Neural crest cell (in vitro differentiated cells): Measurements from ENCODE around the gene NSD2. TPM values are rescaled to one million over a fixed set of nuclear protein-coding genes. Genes with fewer than 3 reads are reported as not detected.

Experiments used
- DNase-seq: peaks from one replicate; pipeline ENCODE4 v3.0.0; 2021; ENCODE audit warnings: low read depth, mixed read lengths, low spot score
- H3K27ac Mint-ChIP-seq: one replicate; pipeline ENCODE4 v1.8.0; 2021; ENCODE audit warnings: mild to moderate bottlenecking, mixed read lengths; ENCODE audit not compliant: unreplicated experiment
- H3K27me3 Mint-ChIP-seq: 2 replicates; pipeline ENCODE4 v1.8.0; 2021; ENCODE audit warnings: low read depth, mild to moderate bottlenecking, mixed read lengths
- H3K36me3 Mint-ChIP-seq: 2 replicates; pipeline ENCODE4 v1.8.0; 2021; ENCODE audit warnings: low read depth, mild to moderate bottlenecking, mixed read lengths
- H3K4me1 Mint-ChIP-seq: 2 replicates; pipeline ENCODE4 v1.8.0; 2021; ENCODE audit warnings: mixed read lengths
- H3K4me3 Mint-ChIP-seq: one replicate; pipeline ENCODE4 v1.8.0; 2021; ENCODE audit warnings: mild to moderate bottlenecking, mixed read lengths
- H3K9me3 Mint-ChIP-seq: 2 replicates; pipeline ENCODE4 v1.8.0; 2021; ENCODE audit warnings: mixed read lengths
- total RNA-seq: library from RNA; stranded (reverse); gene quantifications from 2 replicates; pipeline ENCODE4 v1.2.1, GENCODE V29; 2021
- TF ChIP-seq, protein P1 (sequence below): fragments of 200-600 bp; sonication (generic); conservative IDR thresholded peaks from 2 replicates; pipeline ENCODE4 v1.5.0; 2021; ENCODE audit warnings: antibody characterized with exemption, mild to moderate bottlenecking

NSD2 gene
- total RNA-seq, 1 donor from 2014 or later, result 274 TPM

DNA sequence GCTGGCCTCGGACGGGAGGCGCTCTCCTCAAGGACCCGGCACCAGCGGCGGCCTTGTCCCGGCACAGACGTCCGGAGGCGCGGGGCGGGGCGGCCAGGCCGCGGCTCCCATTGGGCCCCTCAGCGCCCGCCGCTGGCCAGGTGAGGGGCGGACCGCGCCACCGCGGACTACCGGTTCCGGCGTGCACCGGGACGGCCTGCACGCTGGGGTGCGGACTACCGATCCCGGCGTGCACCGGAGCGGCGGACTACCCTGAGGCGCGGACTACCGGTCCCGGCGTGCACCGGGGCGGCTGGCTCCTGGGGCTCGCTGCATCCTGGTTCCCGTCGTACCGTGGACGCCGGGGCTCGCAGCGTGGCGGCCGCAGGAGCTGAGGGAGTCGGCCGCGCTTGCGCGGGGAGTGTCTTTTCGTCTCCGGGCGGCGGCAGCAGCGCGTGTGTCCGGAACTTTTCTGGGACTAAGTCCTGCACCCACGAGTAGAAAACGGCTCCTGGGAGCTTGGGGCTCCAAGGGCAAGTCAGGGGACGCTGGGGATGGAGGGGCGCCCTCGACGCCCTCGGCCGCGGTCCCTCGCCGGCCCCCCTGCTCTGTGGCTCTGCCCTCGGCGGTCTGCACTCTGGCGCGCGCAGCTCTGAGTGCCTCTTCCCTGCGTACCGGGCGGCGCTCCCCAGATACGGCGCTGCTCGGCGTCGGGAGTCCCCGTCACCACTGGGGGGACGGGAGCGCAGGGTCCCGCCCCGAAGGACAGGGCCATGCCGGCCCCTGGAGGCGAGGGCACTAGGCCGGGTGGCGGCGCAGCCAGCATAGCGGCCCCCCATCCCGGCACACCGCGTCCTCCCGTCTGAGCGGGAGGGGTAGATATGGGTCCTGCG lies 14.9 kb upstream of the NSD2 start, which contains the start of gene LETM1:
TSS of gene LETM1 (minus strand) at position 86 of the 872 bp plus-strand sequence. CDS start 206 bp downstream, outside the sequence.
- peaks cover 2% of the 10 kb centered on the region for H3K36me3 Mint-ChIP-seq
- H3K27me3 Mint-ChIP-seq, result peaks cover 2% of the 10 kb centered on the region
- H3K4me1 Mint-ChIP-seq, result peaks cover 37% of the 10 kb centered on the region
- H3K9me3 Mint-ChIP-seq, result no peaks in the 10 kb centered on the region
- peak; percentile 88 for DNase-seq
- peak within 1 kb of the TSS; percentile 90 for H3K4me3 Mint-ChIP-seq
- no peak within 1 kb of the TSS for H3K27ac Mint-ChIP-seq
- TF ChIP-seq, protein P1, sequence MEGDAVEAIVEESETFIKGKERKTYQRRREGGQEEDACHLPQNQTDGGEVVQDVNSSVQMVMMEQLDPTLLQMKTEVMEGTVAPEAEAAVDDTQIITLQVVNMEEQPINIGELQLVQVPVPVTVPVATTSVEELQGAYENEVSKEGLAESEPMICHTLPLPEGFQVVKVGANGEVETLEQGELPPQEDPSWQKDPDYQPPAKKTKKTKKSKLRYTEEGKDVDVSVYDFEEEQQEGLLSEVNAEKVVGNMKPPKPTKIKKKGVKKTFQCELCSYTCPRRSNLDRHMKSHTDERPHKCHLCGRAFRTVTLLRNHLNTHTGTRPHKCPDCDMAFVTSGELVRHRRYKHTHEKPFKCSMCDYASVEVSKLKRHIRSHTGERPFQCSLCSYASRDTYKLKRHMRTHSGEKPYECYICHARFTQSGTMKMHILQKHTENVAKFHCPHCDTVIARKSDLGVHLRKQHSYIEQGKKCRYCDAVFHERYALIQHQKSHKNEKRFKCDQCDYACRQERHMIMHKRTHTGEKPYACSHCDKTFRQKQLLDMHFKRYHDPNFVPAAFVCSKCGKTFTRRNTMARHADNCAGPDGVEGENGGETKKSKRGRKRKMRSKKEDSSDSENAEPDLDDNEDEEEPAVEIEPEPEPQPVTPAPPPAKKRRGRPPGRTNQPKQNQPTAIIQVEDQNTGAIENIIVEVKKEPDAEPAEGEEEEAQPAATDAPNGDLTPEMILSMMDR, result peak; percentile 29

DNA sequence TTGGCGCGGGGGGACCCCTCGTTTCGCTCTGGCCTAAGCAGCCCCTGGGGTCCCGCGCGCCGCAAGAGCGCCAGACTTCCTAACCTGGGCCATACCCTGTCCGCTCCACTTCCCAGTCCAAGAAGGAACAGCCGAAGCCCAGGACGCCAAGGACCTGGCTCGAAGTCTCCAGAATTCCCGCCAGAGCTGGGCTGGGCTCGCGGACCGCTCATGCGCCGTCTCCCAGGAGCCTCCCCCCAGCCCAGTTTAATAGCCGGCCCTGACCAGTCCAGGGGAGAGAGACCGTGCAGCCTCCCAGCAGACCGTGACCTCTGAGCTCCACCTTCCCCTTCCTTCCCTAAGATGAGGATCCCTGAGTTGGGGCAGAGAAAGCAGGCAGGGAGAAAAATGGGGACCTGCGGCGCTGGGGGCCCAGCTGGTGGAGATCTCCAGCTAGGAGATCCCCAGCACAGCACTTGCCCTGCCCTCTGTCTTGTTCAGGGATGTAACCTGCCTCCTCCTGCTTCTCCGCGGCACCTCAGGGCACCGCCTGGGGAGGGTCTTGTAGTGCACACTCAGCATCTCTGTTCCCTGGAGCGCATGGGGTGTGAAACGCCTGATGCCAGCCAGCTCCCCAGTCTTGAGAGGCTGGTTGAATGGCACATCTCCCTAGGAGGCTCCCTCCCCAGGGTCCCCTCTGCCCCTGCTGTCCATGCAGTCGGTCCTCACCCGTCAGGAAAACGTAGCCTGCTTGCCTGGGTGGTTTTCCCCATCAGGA lies 14.1 kb upstream of the NSD2 start:
- TF ChIP-seq, protein P1, result no peak
- peaks cover 42% of the 10 kb centered on the region for H3K4me1 Mint-ChIP-seq
- H3K4me3 Mint-ChIP-seq, result peak overlapping the region; percentile 85
- peaks cover 2% of the 10 kb centered on the region for H3K27me3 Mint-ChIP-seq
- H3K9me3 Mint-ChIP-seq, result no peaks in the 10 kb centered on the region
- peaks cover 2% of the 10 kb centered on the region for H3K36me3 Mint-ChIP-seq
- no peak overlapping the region for H3K27ac Mint-ChIP-seq
- DNase-seq, result no peak

DNA sequence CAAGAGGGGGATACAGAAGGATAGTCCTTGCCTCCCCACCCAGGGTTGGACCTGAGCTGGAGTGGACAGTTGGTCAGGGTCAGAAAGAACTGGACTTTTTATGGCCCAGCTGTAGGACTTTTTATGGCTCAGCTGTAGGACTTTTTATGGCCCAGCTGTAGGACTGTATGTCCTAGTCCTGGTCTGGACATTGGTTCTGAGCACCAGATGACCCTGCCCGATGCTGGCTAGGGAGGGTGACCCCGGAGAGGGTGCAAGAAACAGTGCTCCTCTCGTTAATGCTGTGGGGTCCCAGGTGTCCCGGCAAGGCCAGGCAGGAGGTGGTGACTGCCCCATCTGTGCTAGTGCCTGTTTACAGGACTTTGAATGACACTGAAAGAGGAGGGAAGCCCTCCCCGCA lies 13.3 kb upstream of the NSD2 start:
- Mint-ChIP-seq H3K27ac (no peak overlapping the region), H3K4me1 (peaks cover 41% of the 10 kb centered on the region), H3K9me3 (no peaks in the 10 kb centered on the region), H3K27me3 (peaks cover 2% of the 10 kb centered on the region), H3K36me3 (peaks cover 2% of the 10 kb centered on the region), H3K4me3 (no peak overlapping the region)
- DNase-seq, result no peak
- TF ChIP-seq, protein P1, result no peak

DNA sequence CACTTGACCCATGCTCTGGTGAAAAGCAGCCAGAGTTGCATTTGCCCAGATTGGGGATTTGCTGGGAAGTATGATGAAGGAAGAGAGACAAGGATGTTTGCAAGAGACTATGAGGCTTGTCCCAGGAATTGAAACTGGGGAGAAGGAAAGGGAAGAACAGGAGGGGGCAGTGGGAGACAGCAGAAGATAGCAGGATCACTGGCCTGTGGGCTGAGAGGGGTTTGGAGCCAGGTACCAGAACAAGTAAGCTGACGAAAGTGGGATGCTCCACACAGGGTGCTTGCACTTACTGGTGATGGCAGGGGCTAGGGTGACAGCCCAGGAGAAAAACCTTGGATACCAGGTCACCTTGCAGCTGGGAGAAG lies 11.8 kb upstream of the NSD2 start:
- Mint-ChIP-seq H3K9me3 (no peaks in the 10 kb centered on the region), H3K36me3 (no peaks in the 10 kb centered on the region), H3K4me1 (peaks cover 47% of the 10 kb centered on the region), H3K27me3 (peaks cover 4% of the 10 kb centered on the region), H3K27ac (no peak overlapping the region), H3K4me3 (peak overlapping the region; percentile 7)
- TF ChIP-seq, protein P1, result no peak
- no peak for DNase-seq

DNA sequence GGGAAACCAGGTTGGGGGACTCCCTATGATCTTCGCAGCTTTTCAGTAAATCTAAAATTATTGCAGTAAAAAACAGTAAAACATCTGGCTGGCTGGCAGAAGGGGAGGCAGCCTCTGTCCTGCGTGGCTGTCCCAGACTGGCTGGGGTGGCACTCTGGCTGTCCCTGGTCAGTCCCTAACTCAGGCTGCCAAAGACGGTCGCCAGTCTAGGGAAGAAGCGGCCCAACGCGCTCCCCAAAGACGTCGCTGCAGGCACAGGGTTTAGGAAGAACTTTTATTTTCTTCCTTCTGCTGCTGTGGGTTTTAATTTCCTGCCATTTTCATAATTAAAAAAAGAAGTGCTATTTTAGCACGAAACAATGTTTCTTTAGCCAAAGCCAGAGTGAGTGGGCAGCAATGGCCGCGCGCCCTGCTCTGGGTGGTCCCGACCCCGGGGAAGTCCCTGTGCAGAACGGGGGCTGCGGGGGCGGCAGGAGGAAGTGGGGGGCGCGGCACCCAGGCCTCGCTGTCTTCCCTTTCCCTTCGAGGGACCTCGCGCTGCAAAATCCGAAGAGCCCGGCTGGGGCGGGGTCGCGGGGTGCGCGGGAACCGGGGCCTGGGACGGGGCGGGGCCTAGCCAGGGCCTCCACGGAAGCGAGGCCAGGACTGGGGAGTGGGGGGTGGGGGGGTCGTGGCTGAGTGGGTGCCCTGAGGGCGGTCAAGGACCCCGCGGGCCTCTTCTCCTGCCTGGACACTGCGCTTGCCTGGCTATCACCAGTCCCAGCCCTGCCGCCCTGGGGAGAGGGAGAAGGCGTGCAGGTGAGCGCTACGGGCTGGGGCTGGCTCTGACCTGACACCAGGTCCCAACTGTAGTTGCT lies 8.9 kb upstream of the NSD2 start:
- no peak for DNase-seq
- Mint-ChIP-seq H3K4me3 (peak overlapping the region; percentile 6), H3K27me3 (peaks cover 8% of the 10 kb centered on the region), H3K4me1 (peaks cover 53% of the 10 kb centered on the region), H3K9me3 (no peaks in the 10 kb centered on the region), H3K27ac (no peak overlapping the region), H3K36me3 (no peaks in the 10 kb centered on the region)
- TF ChIP-seq, protein P1, result no peak
